ENCODE measurements around the gene NKX2-3.

Gene NKX2-3

DNA sequence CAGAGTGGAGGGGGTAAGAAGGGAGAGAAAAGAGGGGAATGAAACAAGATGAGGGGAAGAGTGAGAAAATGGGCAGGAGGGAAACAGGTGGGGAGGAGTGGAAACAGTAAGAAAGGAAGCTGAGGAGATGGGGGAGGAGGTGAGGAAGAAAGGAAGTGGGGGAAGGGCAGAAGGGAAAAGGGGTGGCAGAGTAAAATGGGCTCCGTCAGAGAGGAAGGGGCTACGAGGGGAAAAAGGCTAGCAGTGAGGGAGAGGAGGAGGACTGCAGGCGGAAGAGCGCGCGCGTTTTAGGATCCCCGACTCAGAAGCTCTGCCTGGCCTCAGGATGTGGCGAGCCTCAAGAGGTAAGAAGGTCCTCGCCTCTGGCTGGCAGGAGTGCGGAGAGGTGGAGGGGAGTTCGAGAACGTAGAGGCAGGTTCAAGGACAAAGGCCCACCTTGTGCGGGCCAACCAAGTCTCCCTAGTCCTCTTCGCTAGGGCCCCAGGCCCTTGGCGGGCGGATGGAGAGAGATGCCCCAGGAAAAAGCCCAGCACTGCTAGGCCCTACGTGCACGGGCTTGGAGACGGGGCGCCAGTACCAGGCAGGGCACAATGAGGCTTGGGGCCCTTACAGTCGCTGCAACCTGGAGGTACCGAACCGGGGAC lies 5.8 kb upstream of the NKX2-3 start:
- no peak for DNase-seq

DNA sequence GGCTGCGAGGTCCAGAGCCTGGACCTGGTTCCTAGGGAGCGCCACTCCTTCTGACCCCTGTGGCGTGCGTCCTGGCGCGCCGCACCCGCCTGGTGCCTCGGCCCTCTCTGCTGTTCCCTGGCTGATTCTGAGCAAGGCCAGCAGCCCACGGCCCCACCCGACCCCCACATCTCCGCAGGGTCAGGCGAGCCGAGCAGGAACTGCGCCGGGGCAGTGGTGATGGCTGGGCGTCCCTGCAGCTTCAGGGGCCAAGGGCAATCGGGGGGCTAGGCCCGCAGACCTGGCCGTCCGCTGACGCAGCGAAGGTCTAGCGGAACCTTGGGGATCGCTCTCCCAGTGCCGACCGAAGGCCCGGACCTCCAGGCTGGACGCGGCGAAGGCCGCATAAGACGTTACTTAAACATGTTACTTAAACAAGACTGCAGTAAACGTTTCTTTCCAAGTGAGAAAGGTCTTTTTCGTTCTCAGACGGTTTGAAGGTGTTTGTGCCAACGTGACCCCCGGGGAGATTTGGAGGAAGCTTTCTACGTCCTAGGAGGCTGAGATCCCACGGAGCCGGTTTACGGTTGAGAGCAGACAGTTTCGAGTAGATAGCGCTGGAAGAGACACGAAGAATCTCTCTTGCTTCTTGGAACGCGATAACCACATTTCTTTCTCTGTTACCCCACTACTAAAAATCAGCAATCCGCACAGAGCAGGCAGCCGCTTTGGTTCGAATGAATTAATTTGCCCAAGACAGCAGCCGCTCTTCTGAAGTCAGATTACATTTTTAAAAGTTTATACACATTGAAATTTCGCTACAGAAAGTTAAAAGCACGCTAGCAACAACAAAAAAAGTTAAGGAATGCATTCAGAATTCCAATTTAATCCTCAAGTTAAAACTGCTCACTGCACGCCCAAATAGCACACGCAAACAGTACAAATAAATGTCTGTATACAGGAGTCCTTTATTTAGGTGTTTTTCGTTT lies 4.9 kb upstream of the NKX2-3 start:
- no peak for DNase-seq

DNA sequence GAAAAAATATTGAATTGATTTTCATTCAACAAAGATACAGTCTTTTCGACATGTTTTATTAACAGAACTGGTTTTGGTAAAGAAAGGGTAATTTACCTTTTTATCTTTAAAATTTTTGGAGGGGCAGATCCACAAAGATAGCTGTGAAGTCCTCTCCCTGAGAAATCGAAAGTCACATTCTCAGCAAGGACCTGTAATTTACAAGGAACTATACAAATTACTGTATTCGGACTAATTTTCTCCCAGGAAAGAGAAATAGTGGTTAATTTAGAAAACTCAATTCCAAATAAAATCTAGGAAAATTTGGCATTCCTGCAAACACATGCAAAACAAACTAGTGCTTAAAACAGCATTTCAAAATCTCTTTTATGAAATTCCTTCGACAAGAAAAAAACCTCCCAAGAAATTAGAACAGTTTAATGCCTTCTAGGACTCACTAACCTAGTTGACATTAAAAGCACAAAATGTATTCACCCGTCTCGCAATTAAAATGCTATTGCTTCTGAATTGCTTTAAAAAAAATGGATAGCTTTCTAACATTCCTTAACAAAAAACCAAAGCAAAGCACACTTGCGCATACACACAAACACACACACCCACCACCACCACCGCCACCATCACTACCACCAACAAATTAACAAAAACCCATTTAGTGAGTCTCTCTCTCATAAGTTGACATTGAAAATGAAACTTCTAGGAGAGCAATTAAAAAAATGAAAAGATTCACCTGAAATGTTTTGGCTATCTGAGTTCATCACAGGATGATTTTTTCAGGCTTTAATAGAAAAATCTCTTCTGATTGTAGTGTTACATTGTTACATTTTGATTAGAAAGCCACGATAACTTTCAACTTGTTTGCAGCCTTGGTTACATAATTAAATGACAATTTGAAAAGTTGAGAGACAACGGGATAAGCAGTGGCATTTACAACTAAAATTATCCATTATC lies 4.0 kb upstream of the NKX2-3 start:
- no peak for DNase-seq

DNA sequence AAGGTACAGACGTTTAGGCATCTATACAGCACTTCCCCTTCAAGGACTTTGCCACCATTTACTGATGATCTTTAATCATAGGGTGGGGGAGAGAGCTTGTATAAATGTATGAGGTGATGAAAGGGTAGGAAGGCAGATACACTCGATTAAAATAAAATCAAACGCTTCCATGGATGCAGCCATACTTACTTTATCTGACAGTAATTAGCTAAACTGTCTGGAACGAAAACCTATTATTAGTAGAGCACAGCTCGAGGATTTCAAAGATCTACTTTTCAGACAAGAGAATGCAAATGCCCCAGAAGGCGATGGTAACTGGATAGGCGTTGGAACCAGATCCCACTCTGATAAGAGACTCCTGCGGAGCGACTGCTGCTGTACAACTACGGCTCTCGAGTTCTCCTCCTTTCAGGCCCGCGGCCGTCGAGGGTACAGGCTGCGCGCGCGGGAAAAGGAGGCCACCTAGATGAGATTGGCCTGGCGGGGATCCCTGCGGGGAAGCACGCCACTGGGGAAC lies 3.1 kb upstream of the NKX2-3 start:
- no peak for DNase-seq

DNA sequence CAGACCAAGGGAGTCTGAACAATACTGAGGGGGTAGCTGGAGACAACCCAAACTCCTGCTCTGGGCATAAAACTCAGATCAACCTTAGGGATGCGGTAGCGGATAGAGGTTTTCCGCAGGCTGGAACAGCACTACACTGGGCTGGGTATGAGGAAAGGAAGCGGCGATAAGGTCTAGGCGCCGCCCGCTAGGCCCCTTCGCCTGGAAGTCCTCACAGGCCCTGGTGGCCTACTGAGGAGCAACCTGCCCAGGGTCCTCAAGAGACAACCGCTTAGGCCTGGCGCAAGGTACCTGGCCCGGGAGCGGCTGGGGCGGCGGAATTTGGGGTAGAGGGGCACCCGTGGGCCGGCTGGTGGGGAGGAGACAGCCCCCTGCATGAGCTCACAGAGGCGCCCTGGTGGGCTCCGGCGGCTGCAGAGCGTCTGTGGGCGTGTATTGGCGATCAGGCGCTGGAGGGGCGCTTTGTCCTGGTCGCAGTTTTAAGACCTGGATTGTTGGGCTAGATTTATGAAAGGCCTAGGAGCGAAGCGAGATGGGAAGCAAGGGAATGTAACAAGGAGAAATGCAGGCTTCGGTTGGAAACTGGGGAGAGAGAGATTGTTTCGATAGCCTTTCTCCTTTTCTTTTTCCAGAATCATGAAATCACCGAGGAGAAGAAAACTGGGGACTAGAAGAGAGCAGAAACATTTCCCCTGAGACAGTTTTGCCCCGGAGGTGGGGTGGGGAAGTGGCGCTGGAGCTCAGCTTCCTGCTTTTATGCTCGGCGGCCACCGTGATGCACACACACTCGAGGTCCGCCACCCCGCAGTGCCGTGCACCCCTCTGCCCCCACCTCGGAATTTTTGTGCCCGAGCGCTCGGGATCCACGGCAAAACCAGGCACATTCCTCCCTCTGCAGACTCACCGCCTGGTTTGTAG lies 2.4 kb upstream of the NKX2-3 start:
- DNase-seq: no peak

DNA sequence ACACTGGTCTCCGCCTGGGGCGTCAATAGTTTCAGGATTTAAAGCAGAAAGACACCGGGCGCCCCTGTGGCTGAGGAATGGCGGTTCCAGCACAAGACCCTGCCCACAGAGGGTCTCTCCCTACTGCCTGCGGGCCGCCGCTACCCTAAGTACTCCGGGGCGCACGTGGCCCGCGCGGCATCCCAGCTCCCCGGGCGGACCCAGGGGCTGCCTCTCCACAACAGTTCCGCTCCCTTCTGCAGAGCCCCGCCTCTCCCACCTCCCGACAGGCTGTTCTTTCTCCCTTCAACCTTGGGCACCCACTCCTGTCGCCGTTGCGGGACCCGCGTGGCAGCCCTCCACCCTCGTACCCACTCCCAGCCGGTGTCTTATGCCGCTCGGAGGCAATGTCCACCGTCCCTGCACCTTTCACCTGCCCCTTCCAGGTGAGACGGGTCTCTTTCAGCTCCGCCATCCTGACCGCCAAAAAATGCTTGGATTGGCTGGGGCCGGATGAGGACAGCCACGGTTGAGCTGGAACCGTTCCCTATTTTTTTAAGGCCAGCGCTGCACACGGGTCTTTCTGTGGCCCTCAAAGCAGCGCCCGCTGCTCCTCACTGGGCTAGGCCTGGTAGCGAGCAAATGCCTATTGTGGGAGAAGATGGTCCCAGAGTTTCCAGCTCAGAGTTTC lies 1.6 kb upstream of the NKX2-3 start:
- DNase-seq: no peak

DNA sequence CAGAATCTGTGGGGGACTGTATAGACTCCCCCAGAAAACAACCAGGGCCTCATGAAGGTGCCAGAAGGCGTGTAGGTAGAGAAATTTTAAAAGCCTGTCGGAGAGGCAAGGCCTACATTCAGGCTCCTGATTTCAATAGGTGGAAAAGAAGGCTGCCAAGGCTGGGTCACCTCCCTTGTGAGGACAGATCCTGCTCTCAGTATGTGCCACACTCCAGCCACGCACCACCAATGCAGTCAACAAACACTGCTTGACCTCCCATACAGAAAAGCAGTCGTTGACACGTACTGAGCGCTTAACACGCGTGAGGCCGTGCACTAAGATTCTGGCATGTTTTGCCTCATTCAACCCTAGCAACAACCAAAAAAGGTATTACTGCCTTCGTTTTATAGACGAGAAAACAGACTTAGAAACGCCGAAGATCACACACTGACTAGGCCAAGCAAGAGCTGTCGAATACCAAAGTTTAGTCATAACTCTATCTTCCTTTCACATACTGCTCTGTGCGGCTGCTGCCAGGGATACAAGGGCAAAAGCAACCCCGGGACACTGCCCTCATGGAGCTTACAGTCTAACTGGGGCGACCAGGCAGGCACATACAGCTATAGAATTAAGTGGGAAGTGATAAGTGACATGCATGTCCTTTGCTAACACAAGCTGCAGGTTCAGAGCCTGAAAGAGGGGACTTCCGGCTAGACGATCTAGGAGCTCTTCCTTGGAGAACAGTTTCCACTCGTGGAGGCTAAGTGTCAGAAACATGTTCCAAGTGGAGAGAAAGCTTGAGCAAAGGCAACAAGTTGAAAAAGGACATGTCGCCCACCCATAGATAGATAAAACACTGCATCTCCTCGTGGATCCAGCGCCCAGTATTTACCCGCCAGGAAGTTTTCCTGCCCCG lies 797 bp upstream of the NKX2-3 start:
- DNase-seq: no peak

DNA sequence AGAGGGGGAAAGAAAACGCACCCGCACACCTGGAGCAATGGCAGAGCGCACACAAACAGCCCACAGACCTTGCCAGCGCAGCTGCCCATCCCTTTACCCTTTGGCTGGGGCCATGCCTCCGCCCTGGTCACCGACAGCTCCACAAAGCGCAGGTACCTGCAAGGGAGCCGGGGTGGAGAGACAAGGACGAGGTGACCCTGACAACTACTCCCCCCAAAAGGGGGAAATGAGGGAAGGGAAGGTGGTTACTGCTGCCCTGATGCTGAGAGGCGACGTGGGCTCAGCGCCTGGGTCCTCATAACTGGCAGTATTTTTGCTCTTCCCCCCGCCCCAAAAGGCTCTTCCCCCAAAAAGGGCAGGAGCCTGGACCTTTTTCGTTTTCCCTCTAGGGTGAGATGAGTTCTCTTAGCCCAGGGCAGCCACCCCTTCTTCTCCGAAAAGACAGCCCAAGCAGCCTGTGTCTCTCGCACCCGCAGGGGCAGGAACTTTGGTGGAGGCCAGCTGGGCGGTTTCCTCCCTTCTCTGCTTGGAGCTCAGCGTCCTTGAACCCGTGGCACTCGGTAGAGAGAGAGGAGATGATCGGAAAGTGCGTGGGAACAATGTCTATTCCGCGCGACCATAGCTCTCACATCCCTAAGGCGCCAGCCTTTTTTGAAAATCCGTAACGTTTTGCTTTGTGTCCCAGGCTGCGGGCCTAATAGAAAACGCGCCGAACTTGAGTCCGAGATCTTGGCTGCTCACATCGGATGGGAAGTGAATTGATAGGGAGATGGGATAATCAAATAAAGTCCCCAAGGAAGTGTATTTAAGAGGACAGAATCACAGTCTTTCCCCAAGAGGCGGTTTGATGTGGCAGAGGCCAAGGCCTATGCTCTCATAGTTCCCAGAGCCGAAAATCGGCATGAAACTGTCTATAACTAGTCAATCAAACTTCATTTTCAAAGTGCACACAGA lies 1.0 kb downstream of the NKX2-3 start:
- DNase-seq: no peak

DNA sequence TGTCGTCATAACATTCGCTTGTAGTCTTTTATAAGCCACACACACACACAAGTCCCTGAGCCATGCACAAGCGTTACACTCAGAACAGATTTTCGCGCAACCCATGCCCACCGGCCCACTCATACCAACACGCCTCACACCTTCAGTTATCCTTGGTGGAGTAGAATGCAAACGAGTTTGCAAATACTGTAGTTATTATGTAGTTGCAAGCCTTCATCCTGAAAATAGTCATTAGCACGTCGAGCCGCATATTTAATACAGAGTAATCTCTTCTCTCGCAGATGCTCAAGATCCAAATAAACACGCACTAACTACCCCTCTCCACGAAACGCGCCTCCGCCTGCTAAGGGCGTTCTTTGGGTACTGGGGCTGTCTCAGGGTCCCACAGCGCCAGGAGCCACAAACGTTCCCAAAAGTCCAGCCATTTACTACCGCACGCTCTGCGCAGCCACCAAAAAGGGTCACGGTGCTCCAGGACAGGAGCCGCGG lies 1.8 kb downstream of the NKX2-3 start:
- no peak for DNase-seq

DNA sequence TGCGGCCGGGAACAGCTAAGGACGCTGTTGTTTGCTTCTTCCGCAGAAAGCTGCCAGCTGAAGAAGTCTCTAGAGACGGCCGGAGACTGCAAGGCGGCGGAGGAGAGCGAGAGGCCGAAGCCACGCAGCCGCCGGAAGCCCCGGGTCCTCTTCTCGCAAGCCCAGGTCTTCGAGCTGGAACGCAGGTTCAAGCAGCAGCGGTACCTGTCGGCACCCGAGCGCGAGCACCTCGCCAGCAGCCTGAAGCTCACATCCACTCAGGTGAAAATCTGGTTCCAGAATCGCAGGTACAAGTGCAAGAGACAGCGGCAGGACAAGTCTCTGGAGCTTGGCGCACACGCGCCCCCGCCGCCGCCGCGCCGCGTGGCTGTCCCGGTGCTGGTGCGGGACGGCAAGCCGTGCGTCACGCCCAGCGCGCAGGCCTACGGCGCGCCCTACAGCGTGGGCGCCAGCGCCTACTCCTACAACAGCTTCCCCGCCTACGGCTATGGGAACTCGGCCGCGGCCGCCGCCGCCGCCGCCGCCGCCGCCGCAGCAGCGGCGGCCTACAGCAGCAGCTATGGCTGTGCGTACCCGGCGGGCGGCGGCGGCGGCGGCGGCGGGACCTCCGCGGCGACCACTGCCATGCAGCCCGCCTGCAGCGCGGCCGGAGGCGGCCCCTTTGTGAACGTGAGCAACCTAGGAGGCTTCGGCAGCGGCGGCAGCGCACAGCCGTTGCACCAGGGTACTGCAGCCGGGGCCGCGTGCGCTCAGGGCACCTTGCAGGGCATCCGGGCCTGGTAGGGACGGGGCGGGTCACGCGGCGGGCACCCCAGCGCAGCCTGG lies 2.4 kb downstream of the NKX2-3 start:
- no peak for DNase-seq

DNA sequence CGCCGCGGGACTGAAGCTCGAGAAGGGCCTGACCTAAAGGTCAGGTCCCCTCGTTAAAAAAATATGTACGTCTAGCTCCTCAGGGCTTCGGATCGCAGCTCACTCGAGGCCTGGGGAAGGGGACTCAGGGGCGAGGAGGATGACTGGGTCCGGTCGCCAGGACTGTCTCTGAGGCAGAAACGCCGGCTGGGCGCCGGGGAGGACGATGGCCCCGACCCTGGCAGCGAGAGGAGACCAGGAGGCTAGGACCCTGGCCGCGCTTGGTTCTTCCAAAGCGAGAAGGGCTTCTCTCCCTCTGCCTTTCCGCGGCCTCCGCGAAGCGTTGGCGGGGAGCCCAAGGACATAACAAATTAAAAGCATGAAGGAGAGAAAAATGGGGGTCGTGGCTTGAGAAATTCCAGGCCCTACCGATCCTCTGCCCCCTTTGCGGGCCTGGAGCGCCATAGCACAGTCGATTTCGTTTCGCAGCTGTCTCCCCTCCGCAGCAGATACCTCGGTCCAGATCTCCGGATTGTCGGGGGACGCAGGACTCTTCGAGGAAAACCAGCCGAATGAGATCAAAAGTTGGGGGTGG lies 3.1 kb downstream of the NKX2-3 start:
- DNase-seq: no peak

DNA sequence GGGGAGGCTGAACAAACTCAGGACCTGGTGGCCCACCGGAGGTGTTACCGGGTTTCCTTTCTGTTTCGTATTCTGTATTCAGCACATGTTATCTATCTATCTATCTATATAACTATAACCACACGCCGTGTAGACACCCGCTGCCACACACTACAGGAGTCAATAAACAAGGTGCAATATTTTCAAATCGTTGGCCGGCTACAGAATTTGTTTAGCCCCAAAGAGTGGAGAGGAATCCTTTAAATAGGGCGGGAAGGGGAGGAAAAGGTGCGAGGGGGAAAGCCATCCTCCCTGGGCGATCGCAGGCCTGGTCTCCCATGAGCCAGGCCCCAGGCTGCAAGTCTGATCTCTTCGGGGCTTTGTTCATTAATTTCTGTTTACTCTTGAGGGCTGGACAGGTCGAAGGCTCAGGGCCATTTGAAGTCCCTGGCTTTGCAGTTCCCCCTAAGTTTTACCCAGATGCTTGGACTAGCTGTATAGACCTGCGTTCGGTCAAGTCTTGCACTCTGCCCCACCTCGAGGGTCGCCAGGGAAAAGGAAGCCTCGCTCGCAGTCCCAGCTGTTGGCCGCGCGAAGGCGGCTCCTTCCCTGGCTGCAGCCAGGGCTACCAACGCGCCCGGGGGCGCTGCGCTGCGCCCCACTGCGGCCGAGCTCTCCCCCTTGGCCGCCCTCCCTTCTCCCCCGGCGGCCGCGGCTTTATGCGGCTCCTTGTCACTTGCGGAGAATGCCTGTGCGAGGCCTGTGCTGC lies 3.8 kb downstream of the NKX2-3 start:
- DNase-seq: no peak

DNA sequence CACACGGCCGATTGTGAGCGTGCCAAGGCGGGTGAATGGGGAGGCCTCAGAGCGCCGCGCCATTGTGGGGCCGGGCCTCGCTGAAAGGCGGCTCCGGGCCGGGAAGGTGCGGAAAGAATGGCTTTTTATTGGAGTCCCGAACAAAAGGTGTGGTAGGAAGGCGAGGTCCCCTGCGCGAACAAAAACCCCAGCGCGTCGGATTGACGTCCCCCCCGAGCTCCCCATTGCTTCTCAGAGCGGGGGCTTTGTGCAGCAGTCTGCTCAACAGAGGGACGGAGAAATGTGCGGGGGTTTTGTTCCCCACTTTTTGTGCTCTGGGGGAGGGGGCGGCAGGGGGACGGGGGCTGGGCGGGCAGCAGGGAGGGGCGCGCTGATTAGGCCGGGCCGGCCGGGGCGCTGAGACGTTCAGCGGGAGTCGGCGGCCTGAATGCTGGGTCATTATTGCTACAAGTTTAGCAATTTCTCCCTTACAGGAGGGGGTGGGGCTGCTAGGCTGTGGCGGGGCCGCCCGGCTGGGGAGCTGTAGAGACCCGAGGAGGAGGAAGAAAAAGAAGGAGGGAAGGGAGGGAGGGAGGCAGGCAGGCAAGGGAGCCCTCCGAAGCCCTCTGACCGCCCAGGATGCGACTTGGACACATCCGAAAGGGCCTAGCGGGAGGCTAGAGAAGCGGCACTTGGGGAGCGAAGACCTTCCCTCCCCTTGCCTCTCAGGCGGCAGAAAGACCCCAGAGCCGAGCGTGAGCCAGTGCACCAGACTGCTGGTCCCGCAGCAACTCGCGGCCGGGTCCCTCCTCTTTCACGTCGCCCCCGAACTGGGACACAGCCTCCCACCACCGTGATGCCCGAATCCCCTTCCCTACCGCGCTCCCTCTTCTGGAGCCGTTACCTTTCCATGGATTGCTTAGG lies 4.6 kb downstream of the NKX2-3 start:
- no peak for DNase-seq

DNA sequence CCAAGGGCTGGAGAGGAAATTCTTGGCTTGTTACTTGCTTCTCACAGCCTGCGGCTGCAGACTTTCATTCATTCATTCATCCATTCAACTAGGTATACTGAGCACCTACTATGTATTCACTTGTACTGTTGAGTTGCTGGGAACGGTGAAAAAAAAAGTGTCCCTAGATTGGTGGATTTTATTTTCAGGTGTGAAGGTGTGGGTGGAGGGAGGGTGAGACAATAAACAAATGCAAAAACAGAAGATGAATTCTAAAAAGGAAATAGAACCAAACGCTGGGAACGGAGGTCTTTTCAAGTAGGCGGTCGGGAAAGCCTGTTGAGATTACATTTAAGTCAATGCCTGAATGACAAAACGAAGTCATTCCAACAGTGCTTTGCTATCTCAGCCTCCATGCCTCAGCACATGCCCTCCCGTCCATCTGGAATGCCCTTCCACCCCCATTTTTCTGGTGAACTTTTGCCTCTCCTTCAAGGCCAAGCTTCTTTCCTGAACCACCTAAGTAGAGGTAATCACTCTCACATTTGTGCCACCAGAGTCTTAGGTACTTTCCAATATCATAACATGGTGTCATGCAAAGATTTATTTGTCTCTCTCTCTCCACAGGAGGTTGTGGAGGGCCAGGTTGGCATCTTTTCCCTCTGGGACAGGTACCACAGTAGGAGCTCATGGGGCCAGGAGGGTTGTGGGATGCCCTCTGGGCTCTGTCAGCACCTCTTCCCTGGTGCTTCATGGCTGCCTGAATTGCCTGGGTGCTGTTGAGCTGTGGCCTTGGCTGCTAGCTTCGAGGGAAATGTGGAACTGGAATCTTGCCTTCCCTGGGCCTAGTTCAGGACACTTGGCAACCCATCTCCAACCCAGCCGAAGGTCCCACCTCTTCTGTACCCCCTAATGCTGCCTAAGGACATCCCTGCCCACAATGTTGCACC lies 5.5 kb downstream of the NKX2-3 start:
- no peak for DNase-seq
